Measurements from ENCODE around the gene FAM118B. TPM values are rescaled to one million over a fixed set of nuclear protein-coding genes. Genes with fewer than 3 reads are reported as not detected.

Gene FAM118B
- total and polyA plus RNA-seq, 2 of the 8 experiments (the other 6 are each of a cell fraction or from before 2014, with no cell fraction given): 25.3 to 48.3 TPM

DNA sequence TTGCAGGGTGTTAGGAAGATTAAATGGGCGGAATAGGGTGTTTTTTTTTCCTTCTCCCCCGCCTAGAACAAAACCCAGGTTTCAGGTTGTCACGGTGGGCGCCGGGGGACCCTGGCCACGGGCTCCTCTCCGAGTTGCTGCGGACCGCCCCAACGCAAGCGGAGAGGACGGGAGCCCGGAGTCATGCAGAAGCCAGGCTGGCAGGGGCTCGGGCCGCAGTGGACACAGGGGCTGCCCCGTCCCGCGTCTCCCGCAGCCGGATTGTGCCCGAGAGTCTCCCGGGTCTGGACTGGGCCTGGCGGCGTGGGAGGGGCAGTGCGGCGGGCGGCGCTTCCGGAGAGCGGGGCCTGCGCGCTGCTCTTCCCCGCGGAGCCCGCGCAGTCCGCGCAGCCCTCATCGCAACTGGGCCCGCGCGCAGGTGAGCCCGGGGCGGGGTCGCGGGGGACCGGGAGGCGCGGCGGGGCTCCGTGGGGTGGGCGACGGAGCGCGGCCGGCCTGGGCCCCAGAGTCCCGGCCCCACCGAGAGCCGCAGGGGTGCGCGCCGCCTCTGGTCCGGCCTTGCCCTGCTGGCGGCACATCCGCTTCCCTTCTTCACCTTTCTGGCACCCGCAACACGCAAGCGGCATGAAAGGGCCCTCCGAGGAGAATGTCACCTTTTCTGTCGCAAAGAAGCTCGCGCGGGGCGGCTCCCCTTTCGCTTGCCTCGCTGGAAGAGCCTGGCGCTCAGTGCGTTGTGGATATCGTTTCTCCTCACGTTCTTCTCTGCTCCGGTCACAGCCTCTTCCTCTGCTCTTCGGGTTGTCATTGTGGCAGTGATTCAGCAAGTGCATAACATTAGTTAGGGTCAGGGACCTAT lies 71.4 kb downstream of the FAM118B start, which contains the start of gene TIRAP (continued):
- TF ChIP-seq, protein P1, sequence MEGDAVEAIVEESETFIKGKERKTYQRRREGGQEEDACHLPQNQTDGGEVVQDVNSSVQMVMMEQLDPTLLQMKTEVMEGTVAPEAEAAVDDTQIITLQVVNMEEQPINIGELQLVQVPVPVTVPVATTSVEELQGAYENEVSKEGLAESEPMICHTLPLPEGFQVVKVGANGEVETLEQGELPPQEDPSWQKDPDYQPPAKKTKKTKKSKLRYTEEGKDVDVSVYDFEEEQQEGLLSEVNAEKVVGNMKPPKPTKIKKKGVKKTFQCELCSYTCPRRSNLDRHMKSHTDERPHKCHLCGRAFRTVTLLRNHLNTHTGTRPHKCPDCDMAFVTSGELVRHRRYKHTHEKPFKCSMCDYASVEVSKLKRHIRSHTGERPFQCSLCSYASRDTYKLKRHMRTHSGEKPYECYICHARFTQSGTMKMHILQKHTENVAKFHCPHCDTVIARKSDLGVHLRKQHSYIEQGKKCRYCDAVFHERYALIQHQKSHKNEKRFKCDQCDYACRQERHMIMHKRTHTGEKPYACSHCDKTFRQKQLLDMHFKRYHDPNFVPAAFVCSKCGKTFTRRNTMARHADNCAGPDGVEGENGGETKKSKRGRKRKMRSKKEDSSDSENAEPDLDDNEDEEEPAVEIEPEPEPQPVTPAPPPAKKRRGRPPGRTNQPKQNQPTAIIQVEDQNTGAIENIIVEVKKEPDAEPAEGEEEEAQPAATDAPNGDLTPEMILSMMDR (IDR thresholded peaks at IDR 0.05; ENCODE audit: control extremely low read depth in 1 of 3, insufficient read depth in 1 of 3, low read depth in 1 of 3, low read length in 3 of 3): peak in 1 of 3 experiments; percentile 16; a peak in 1 of 4 replicates
- TF ChIP-seq, protein P2, sequence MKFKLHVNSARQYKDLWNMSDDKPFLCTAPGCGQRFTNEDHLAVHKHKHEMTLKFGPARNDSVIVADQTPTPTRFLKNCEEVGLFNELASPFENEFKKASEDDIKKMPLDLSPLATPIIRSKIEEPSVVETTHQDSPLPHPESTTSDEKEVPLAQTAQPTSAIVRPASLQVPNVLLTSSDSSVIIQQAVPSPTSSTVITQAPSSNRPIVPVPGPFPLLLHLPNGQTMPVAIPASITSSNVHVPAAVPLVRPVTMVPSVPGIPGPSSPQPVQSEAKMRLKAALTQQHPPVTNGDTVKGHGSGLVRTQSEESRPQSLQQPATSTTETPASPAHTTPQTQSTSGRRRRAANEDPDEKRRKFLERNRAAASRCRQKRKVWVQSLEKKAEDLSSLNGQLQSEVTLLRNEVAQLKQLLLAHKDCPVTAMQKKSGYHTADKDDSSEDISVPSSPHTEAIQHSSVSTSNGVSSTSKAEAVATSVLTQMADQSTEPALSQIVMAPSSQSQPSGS (IDR thresholded peaks at IDR 0.05; ENCODE audit: low read length): no peak
- TF ChIP-seq JUND (IDR thresholded peaks at IDR 0.05; ENCODE audit: low read length) (no peak), SIRT6 (IDR thresholded peaks at IDR 0.05; ENCODE audit: low read length) (no peak), SAP30 (IDR thresholded peaks at IDR 0.05; ENCODE audit: insufficient read depth, insufficient replicate concordance, low read length) (peak; percentile 68), SUZ12 (IDR thresholded peaks at IDR 0.05; ENCODE audit: low read length) (no peak), RAD21 (IDR thresholded peaks at IDR 0.05 in 1 of 2, conservative IDR thresholded peaks at IDR 0.05 in 1 of 2; ENCODE audit: low read depth in 2 of 2, low read length in 2 of 2) (no peak), GTF2F1 (IDR thresholded peaks at IDR 0.05; ENCODE audit: borderline replicate concordance, low read depth, low read length) (no peak), NANOG (IDR thresholded peaks at IDR 0.05; ENCODE audit: insufficient read depth, low read depth, low read length, poor library complexity, severe bottlenecking) (no peak), HDAC6 (IDR thresholded peaks at IDR 0.05; ENCODE audit: low read depth, low read length) (no peak), BCL11A (IDR thresholded peaks at IDR 0.05; ENCODE audit: low read depth in 2 of 2, low read length in 2 of 2) (no peak), KDM4A (IDR thresholded peaks at IDR 0.05; ENCODE audit: low read depth, low read length, severe bottlenecking) (peak; percentile 92), ZNF274 (IDR thresholded peaks at IDR 0.05; ENCODE audit: borderline replicate concordance, extremely low read depth, low read length) (no peak), RNF2 (IDR thresholded peaks at IDR 0.05; ENCODE audit: borderline replicate concordance, low read depth, low read length, missing control alignments, poor library complexity, severe bottlenecking) (no peak), EGR1 (IDR thresholded peaks at IDR 0.05; ENCODE audit: borderline replicate concordance, low read depth, low read length) (no peak), YY1 (IDR thresholded peaks at IDR 0.05; ENCODE audit: low read depth, low read length) (no peak), ASH2L (IDR thresholded peaks at IDR 0.05; ENCODE audit: low read length) (peak; percentile 52), TAF1 (IDR thresholded peaks at IDR 0.05; ENCODE audit: low read depth, low read length) (peak; percentile 50), CEBPB (IDR thresholded peaks at IDR 0.05; ENCODE audit: low read depth, low read length) (no peak)
